RWPE2 (cell line): ENCODE data around the gene CLN6.

Experiments used
- ATAC-seq: fragments of 200-7000 bp; cut with Tn5 transposase; 3 replicates; pipeline ENCODE4 v1.9.1; 2021; ENCODE audit warnings: low read depth
- DNase-seq: peaks from one replicate; pipeline ENCODE4 v3.0.0-alpha.2; 2020; ENCODE audit warnings: low spot score
- H3K27ac ChIP-seq: fragments of 450-650 bp; 2 replicates; pipeline ENCODE4 v1.5.1; 2017; ENCODE audit warnings: mild to moderate bottlenecking; ENCODE audit not compliant: poor library complexity, severe bottlenecking
- H3K27me3 ChIP-seq: fragments of 250-450 bp; sonication (Bioruptor Pico); 2 replicates; pipeline ENCODE4 v1.5.1; 2021; ENCODE audit warnings: mild to moderate bottlenecking, moderate library complexity; ENCODE audit not compliant: insufficient read depth, poor library complexity, severe bottlenecking
- H3K36me3 ChIP-seq: fragments of 250-450 bp; sonication (Bioruptor Pico); 2 replicates; pipeline ENCODE4 v1.5.1; 2020; ENCODE audit warnings: low read depth, mild to moderate bottlenecking, moderate library complexity
- H3K4me1 ChIP-seq: fragments of 250-450 bp; sonication (Bioruptor Pico); 2 replicates; pipeline ENCODE4 v1.5.1; 2021; ENCODE audit warnings: mild to moderate bottlenecking, moderate library complexity; ENCODE audit not compliant: insufficient read depth, poor library complexity, severe bottlenecking
- H3K4me3 ChIP-seq: fragments of 250-450 bp; sonication (Bioruptor Pico); 2 replicates; pipeline ENCODE4 v1.5.1; 2021; ENCODE audit warnings: mild to moderate bottlenecking, moderate library complexity; ENCODE audit not compliant: severe bottlenecking
- H3K9me3 ChIP-seq: fragments of 250-450 bp; sonication (Bioruptor Pico); 2 replicates; pipeline ENCODE4 v1.5.1; 2021; ENCODE audit warnings: mild to moderate bottlenecking, moderate library complexity; ENCODE audit not compliant: severe bottlenecking
- CTCF ChIP-seq: fragments of 450-650 bp; IDR thresholded peaks from one replicate; pipeline ENCODE4 v1.5.1; 2017; ENCODE audit warnings: mild to moderate bottlenecking, moderate library complexity; ENCODE audit not compliant: poor library complexity, severe bottlenecking

The CLN6 gene

GRCh38 chr15:68206711-68207151 lies 22.8 kb downstream of the CLN6 start:
- no peak for ATAC-seq
- Histone ChIP-seq H3K4me1 (peaks cover 14% of the 10 kb centered on the region), H3K4me3 (no peak overlapping the region)

GRCh38 chr15:68205954-68206539 lies 23.5 kb downstream of the CLN6 start:
- TF ChIP-seq CTCF: no peak
- Histone ChIP-seq H3K27ac (no peak overlapping the region), H3K27me3 (no peaks in the 10 kb centered on the region), H3K4me1 (peaks cover 14% of the 10 kb centered on the region), H3K36me3 (no peaks in the 10 kb centered on the region), H3K4me3 (no peak overlapping the region), H3K9me3 (no peaks in the 10 kb centered on the region)
- DNase-seq (peak; percentile 75), ATAC-seq (0 out of 3 replicates have a peak, but pooled peaks have one; percentile 4)

More at GRCh38 chr15:68206711-68207151, 22.8 kb downstream of the CLN6 start:
- Histone ChIP-seq H3K27me3 (no peaks in the 10 kb centered on the region), H3K9me3 (no peaks in the 10 kb centered on the region), H3K27ac (no peak overlapping the region), H3K36me3 (no peaks in the 10 kb centered on the region)
- DNase-seq: no peak
- TF ChIP-seq CTCF: no peak

- no peaks in the 10 kb centered on the region for H3K9me3 ChIP-seq
- no peak overlapping the region for H3K4me3 ChIP-seq
- H3K27ac ChIP-seq: no peak overlapping the region
- DNase-seq (no peak), ATAC-seq (no peak)
- H3K36me3 ChIP-seq: no peaks in the 10 kb centered on the region
- no peaks in the 10 kb centered on the region for H3K27me3 ChIP-seq
- no peak for TF ChIP-seq CTCF
- H3K4me1 ChIP-seq: peaks cover 14% of the 10 kb centered on the region
Observed at GRCh38 chr15:68205558-68205944, 24.0 kb downstream of the CLN6 start.

GRCh38 chr15:68204776-68205557 lies 24.6 kb downstream of the CLN6 start, which contains the start of gene CALML4:
CALML4 (minus strand) TSS chr15:68205332; CDS start chr15:68205247, 85 bp downstream.
- Histone ChIP-seq H3K9me3 (no peaks in the 10 kb centered on the region), H3K27ac (no peak within 1 kb of the TSS), H3K27me3 (no peaks in the 10 kb centered on the region), H3K36me3 (no peaks in the 10 kb centered on the region), H3K4me1 (peaks cover 14% of the 10 kb centered on the region), H3K4me3 (no peak within 1 kb of the TSS)
- ATAC-seq: peak; percentile 24; the same call in 1 of the 3 replicates
- no peak for TF ChIP-seq CTCF
- DNase-seq: no peak
